ENCODE measurements around the gene RICTOR. TPM values are rescaled to one million over a fixed set of nuclear protein-coding genes. Genes with fewer than 3 reads are reported as not detected.

The RICTOR gene
- total and polyA plus RNA-seq, 9 of the 15 experiments (the other 6 are each of a cell fraction or from before 2014, with no cell fraction given) = 13.9 to 46.6 (median 22.6) TPM

DNA sequence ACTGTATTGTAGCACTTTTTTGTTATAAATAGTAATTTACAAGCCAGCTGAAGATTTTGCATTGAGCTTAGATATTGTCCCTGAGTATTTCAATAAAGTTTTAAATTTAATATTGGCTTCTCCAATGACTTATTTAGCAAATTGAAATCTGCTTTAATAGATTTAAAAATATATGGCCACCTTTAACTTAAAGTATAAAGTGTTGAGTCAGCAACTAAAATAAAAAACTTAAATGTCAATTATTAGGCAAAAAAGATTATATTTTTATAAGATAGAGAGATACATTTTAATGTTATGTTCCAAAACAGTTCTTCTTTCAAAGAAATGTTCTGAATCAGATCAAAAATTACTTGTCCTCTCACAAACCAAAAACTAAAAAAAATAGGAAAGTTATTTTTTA lies 167.7 kb downstream of the RICTOR start (continued):
- no peak for TF ChIP-seq ETS2 (tag; IDR thresholded peaks at IDR 0.05; ENCODE audit: borderline replicate concordance, poor library complexity, severe bottlenecking)
- TF ChIP-seq EP400 (IDR thresholded peaks at IDR 0.05) = no peak
- no peak for TF ChIP-seq TEAD4 (IDR thresholded peaks at IDR 0.05; ENCODE audit: low read length)
- TF ChIP-seq TEAD4 (CRISPR knock-in tag; IDR thresholded peaks at IDR 0.05; ENCODE audit: borderline replicate concordance) = no peak
- no peak for TF ChIP-seq CBX8 (IDR thresholded peaks at IDR 0.05; ENCODE audit: borderline replicate concordance, extremely low read depth, low read depth, low read length, poor library complexity, severe bottlenecking)
- TF ChIP-seq ZNF212 (CRISPR knock-in tag; IDR thresholded peaks at IDR 0.05) = no peak

DNA sequence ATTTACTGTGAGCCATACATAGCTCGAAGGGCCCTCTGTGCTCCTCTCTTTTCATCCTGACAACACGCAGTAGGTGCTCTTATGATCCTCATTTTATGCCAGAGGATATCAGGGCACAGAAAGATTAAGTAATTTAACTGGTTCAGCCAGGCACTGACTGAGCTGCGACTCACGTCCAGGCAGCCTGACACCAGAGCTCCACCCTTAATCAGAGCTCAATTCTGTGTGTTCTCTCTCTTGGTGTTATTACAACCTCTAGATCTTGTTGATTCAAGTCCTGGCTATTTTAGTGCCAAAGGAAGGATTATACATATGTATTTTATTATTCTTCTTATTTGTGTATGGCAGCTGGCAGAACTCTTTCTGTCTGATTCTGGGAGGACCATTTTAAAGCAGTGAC lies 168.7 kb downstream of the RICTOR start:
- no peaks in the 10 kb centered on the region for H3K36me3 ChIP-seq (ENCODE audit: control insufficient read depth, insufficient read depth, low read length)
- in situ Hi-C loops (cut with MboI) (no loop called here), intact Hi-C loops (cut with micrococcal nuclease) (no loop called here)
- no peaks in the 10 kb centered on the region for H3K79me2 ChIP-seq (ENCODE audit: control insufficient read depth, insufficient read depth, low read length)
- no peaks in the 10 kb centered on the region for H3K9me1 ChIP-seq (ENCODE audit: control insufficient read depth, insufficient read depth, low read length)
- ATAC-seq (no peak), DNase-seq (ENCODE audit: extremely low read depth in 1 of 4, low spot score in 3 of 4) (no peak), FAIRE-seq (no peak)
- no peak overlapping the region for H3K9ac ChIP-seq (ENCODE audit: insufficient read depth in 1 of 2, low read depth in 2 of 2, low read length in 2 of 2)
- ChIA-PET POLR2A (no interaction called here), CTCF (ENCODE audit: low intra/inter-chr PET ratio) (no interaction called here)
- no peaks in the 10 kb centered on the region for H3K9me3 ChIP-seq (replicated peaks; ENCODE audit: control insufficient read depth, insufficient read depth, low read depth, low read length)
- no peak overlapping the region for H3K4me3 ChIP-seq
- no peaks in the 10 kb centered on the region for H3K4me1 ChIP-seq (replicated peaks in 1 of 2; ENCODE audit: control insufficient read depth in 2 of 2, insufficient read depth in 2 of 2, low read length in 2 of 2)
- H4K20me1 ChIP-seq (replicated peaks; ENCODE audit: control insufficient read depth, insufficient read depth, low read length) = no peaks in the 10 kb centered on the region
- WGBS (ENCODE audit: insufficient coverage, low coverage, missing lambda C conversion rate) = 0% methylated on average over 4 of the region's 4 CpGs
- H3K4me2 ChIP-seq (ENCODE audit: insufficient read depth, low read length) = no peak overlapping the region
- H2AFZ ChIP-seq (ENCODE audit: low read depth, low read length) = no peak overlapping the region
- 0 out of 5 replicates have a peak, but pooled peaks cover 2 to 5% of the 10 kb centered on the region in 2 experiments for H3K27me3 ChIP-seq (ENCODE audit: control insufficient read depth in 2 of 2, insufficient read depth in 2 of 2, low read length in 2 of 2)
- no peak for TF ChIP-seq NFIX (CRISPR knock-in tag; IDR thresholded peaks at IDR 0.05; ENCODE audit: low read depth)
- no peak for TF ChIP-seq EWSR1 (IDR thresholded peaks at IDR 0.05; ENCODE audit: borderline replicate concordance, low read depth, partially characterized antibody)
- TF ChIP-seq, protein P1, sequence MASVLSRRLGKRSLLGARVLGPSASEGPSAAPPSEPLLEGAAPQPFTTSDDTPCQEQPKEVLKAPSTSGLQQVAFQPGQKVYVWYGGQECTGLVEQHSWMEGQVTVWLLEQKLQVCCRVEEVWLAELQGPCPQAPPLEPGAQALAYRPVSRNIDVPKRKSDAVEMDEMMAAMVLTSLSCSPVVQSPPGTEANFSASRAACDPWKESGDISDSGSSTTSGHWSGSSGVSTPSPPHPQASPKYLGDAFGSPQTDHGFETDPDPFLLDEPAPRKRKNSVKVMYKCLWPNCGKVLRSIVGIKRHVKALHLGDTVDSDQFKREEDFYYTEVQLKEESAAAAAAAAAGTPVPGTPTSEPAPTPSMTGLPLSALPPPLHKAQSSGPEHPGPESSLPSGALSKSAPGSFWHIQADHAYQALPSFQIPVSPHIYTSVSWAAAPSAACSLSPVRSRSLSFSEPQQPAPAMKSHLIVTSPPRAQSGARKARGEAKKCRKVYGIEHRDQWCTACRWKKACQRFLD (CRISPR knock-in tag; IDR thresholded peaks at IDR 0.05) = no peak
- TF ChIP-seq PML (IDR thresholded peaks at IDR 0.05; ENCODE audit: low read length) = no peak
- TF ChIP-seq KLF6 (CRISPR knock-in tag; IDR thresholded peaks at IDR 0.05; ENCODE audit: borderline replicate concordance) = no peak
- TF ChIP-seq CEBPG (CRISPR knock-in tag; IDR thresholded peaks at IDR 0.05) = no peak
- TF ChIP-seq CEBPG (tag; conservative IDR thresholded peaks at IDR 0.05 in 1 of 2, IDR thresholded peaks at IDR 0.05 in 1 of 2) = no peak
- BruUV-seq (replicated peaks) = no TSS peak
- no peak overlapping the region for H3K27ac ChIP-seq (ENCODE audit: extremely low read depth, low read depth, low read length)
